Transverse colon (tissue), 4 donors: Measurements from ENCODE around the gene IFT25. TPM values are rescaled to one million over a fixed set of nuclear protein-coding genes. Genes with fewer than 3 reads are reported as not detected.

Experiments
- DNase-seq: peaks from one replicate; pipeline ENCODE4 v3.0.0-alpha.2; 2019
- H3K27ac ChIP-seq, 4 donors: fragments of 200-600 bp; sonication (generic); 2 replicates each; pipeline ENCODE4 v1.5.1; 2016 to 2018; ENCODE audit warnings: inconsistent platforms in 4 of 4
- H3K27me3 ChIP-seq: fragments of 200-600 bp; sonication (generic); 2 replicates; pipeline ENCODE4 v1.5.1; 2017; ENCODE audit warnings: inconsistent platforms
- H3K36me3 ChIP-seq, 4 donors: fragments of 200-600 bp; sonication (generic); 2 replicates each; pipeline ENCODE4 v1.5.1; 2017 to 2019; ENCODE audit warnings: inconsistent platforms in 4 of 4
- H3K4me1 ChIP-seq, 4 donors: fragments of 200-600 bp; sonication (generic); 2 replicates each; pipeline ENCODE4 v1.5.1; 2017 to 2020; ENCODE audit warnings: inconsistent platforms in 4 of 4
- H3K4me3 ChIP-seq, 4 donors: fragments of 200-600 bp; sonication (generic); 1 replicate in 1 of 4; 2 replicates in 3 of 4; pipeline versions ENCODE4 v1.5.1 to v1.6.1; 2017 to 2019; ENCODE audit warnings: inconsistent platforms in 4 of 4
- H3K9me3 ChIP-seq, 2 donors: fragments of 200-600 bp; sonication (generic); 2 replicates each; pipeline ENCODE4 v1.5.1; 2017 to 2019; ENCODE audit warnings: inconsistent platforms in 2 of 2
- EP300 ChIP-seq: sonication (generic); formaldehyde crosslinking; IDR thresholded peaks from one replicate; pipeline ENCODE4 v1.6.1; 2017; ENCODE audit warnings: antibody characterized with exemption, low read depth
- POLR2A ChIP-seq: fragments of 450-650 bp; IDR thresholded peaks from one replicate; pipeline ENCODE4 v1.6.1; 2016; ENCODE audit warnings: antibody characterized with exemption, mild to moderate bottlenecking, moderate library complexity
- POLR2AphosphoS5 ChIP-seq, 3 donors: sonication (generic); formaldehyde crosslinking; IDR thresholded peaks; one replicate each; pipeline ENCODE4 v1.6.1; 2016; ENCODE audit warnings: antibody characterized with exemption in 3 of 3
- WGBS, 2 donors: methylation state at CpG; one replicate each; pipeline ENCODE4 v1.1.5; 2018; ENCODE audit warnings: low coverage in 1 of 2; 5-methylcytosine and 5-hydroxymethylcytosine counted together
- in situ Hi-C, 4 donors: fragments of 200-750 bp; cut with MboI; loops; one replicate each; pipeline versions ENCODE4 v1.15.0 to v1.15.1; 2017; ENCODE audit warnings: low sequenced_read_pairs in 3 of 4, low pct_ligation_motif_present in 1 of 4, low pct_unique_long_range_greater_than_20kb in 1 of 4
- intact Hi-C: fragments of 100-400 bp; cut with DNase I; formaldehyde crosslinking; loops from one replicate; pipeline ENCODE4 v1.15.1; 2023; ENCODE audit warnings: low total_unique reads
- total RNA-seq, 4 donors: library from RNA; depleted of rRNA; stranded (reverse); fragments of >200 nt; gene quantifications; one replicate each; pipeline ENCODE4 v1.1.0, GENCODE V29; 2016
- TF ChIP-seq, protein P1 (sequence below), 5 experiments: fragments of 200-600 bp in 3 of 5; fragments of 450-650 bp in 2 of 5; sonication (generic) in 3 of 5; IDR thresholded peaks; 1 replicate in 2 of 5; 2 replicates in 3 of 5; pipeline ENCODE4 v1.5.1; 2016 to 2017; ENCODE audit warnings: antibody characterized with exemption in 5 of 5, inconsistent platforms in 3 of 5, mild to moderate bottlenecking in 2 of 5, moderate library complexity in 1 of 5

The IFT25 gene
- total RNA-seq, 4 donors from 2014 or later, result 4.2 to 22.5 (median 12.9) TPM

- TF ChIP-seq POLR2A (no peak), EP300 (no peak), POLR2AphosphoS5 (IDR thresholded peaks at IDR 0.05) (no peak)
- TF ChIP-seq, protein P1, sequence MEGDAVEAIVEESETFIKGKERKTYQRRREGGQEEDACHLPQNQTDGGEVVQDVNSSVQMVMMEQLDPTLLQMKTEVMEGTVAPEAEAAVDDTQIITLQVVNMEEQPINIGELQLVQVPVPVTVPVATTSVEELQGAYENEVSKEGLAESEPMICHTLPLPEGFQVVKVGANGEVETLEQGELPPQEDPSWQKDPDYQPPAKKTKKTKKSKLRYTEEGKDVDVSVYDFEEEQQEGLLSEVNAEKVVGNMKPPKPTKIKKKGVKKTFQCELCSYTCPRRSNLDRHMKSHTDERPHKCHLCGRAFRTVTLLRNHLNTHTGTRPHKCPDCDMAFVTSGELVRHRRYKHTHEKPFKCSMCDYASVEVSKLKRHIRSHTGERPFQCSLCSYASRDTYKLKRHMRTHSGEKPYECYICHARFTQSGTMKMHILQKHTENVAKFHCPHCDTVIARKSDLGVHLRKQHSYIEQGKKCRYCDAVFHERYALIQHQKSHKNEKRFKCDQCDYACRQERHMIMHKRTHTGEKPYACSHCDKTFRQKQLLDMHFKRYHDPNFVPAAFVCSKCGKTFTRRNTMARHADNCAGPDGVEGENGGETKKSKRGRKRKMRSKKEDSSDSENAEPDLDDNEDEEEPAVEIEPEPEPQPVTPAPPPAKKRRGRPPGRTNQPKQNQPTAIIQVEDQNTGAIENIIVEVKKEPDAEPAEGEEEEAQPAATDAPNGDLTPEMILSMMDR (IDR thresholded peaks at IDR 0.05), result no peak
- intact Hi-C loops (no loop called here), in situ Hi-C loops (no loop called here)
- Histone ChIP-seq H3K27me3 (no peaks in the 10 kb centered on the region), H3K36me3 (no peaks in the 10 kb centered on the region), H3K4me1 (peaks cover 11 to 39% (median 26%) of the 10 kb centered on the region in 4 donors), H3K4me3 (no peak overlapping the region), H3K27ac (peak overlapping the region in 1 of 4 donors; percentile 29), H3K9me3 (no peaks in the 10 kb centered on the region)
- 75 to 76% methylated on average over 5 of the region's 5 CpGs for WGBS, 2 donors
- no peak for DNase-seq
Observed at GRCh38 chr1:53892911-53893310, 52.6 kb downstream of the IFT25 start.

- WGBS, 2 donors, result 93% methylated on average over 2 of the region's 2 CpGs; no CpG with 5 or more reads in 1 of the 2 donors
- TF ChIP-seq POLR2A (no peak), POLR2AphosphoS5 (IDR thresholded peaks at IDR 0.05) (no peak), EP300 (no peak)
- TF ChIP-seq, protein P1 (IDR thresholded peaks at IDR 0.05), result no peak
- H3K27ac ChIP-seq, result no peak overlapping the region
- in situ Hi-C loops (no loop called here), intact Hi-C loops (no loop called here)
- H3K36me3 ChIP-seq, result peaks cover 0 to 2% (median 0%) of the 10 kb centered on the region in 4 donors
- no peaks in the 10 kb centered on the region for H3K9me3 ChIP-seq
- no peak overlapping the region for H3K4me3 ChIP-seq
- H3K4me1 ChIP-seq, result peaks cover 4 to 27% (median 17%) of the 10 kb centered on the region in 4 donors
- no peaks in the 10 kb centered on the region for H3K27me3 ChIP-seq
- no peak for DNase-seq
Observed at GRCh38 chr1:53891678-53892077, 53.8 kb downstream of the IFT25 start.

- TF ChIP-seq, protein P1 (IDR thresholded peaks at IDR 0.05), result no peak
- TF ChIP-seq POLR2A (no peak), POLR2AphosphoS5 (IDR thresholded peaks at IDR 0.05) (no peak), EP300 (no peak)
Observed at GRCh38 chr1:53891018-53891417, 54.5 kb downstream of the IFT25 start.

GRCh38 chr1:53890522-53890941 lies 55.0 kb downstream of the IFT25 start:
- no peak for DNase-seq

More at GRCh38 chr1:53891018-53891417, 54.5 kb downstream of the IFT25 start:
- no peak for DNase-seq
- Histone ChIP-seq H3K27ac (no peak overlapping the region), H3K9me3 (no peaks in the 10 kb centered on the region), H3K27me3 (no peaks in the 10 kb centered on the region), H3K4me1 (peaks cover 0 to 20% (median 11%) of the 10 kb centered on the region in 4 donors), H3K36me3 (peaks cover 0 to 2% (median 0%) of the 10 kb centered on the region in 4 donors), H3K4me3 (no peak overlapping the region)
- WGBS, 2 donors, result 90 to 92% methylated on average over 2 of the region's 2 CpGs
- intact Hi-C loops (no loop called here), in situ Hi-C loops (no loop called here)

More at GRCh38 chr1:53890522-53890941, 55.0 kb downstream of the IFT25 start:
- in situ Hi-C loops, result no loop called here
- H3K4me3 ChIP-seq, result peak overlapping the region in 3 of 4 donors; percentile 89 to 98 (median 95)
- peaks cover 0 to 18% (median 11%) of the 10 kb centered on the region in 4 donors for H3K4me1 ChIP-seq
- no peaks in the 10 kb centered on the region for H3K9me3 ChIP-seq
- H3K27ac ChIP-seq, result peak overlapping the region; percentile 81 to 91 (median 86)
- peaks cover 0 to 2% (median 0%) of the 10 kb centered on the region in 4 donors for H3K36me3 ChIP-seq
- TF ChIP-seq EP300 (no peak), POLR2A (no peak), POLR2AphosphoS5 (IDR thresholded peaks at IDR 0.05) (no peak)
- TF ChIP-seq, protein P1 (IDR thresholded peaks at IDR 0.05), result no peak
- no peaks in the 10 kb centered on the region for H3K27me3 ChIP-seq
- WGBS, 2 donors, result 64 to 70% methylated on average over 3 to 7 of the region's 7 CpGs
- intact Hi-C loops, result no loop called here
